Activated CD8-positive, alpha-beta memory T cell treated with anti-CD3 and anti-CD28 coated beads for 24 hours (primary cell): ENCODE measurements around the gene INKA2.
A peak's percentile ranks its signal among the peaks of the same experiment; 100 is the strongest.

Source experiments
- DNase-seq: peaks from one replicate; pipeline ENCODE4 v3.0.0-alpha.2; 2020

INKA2 gene

DNA sequence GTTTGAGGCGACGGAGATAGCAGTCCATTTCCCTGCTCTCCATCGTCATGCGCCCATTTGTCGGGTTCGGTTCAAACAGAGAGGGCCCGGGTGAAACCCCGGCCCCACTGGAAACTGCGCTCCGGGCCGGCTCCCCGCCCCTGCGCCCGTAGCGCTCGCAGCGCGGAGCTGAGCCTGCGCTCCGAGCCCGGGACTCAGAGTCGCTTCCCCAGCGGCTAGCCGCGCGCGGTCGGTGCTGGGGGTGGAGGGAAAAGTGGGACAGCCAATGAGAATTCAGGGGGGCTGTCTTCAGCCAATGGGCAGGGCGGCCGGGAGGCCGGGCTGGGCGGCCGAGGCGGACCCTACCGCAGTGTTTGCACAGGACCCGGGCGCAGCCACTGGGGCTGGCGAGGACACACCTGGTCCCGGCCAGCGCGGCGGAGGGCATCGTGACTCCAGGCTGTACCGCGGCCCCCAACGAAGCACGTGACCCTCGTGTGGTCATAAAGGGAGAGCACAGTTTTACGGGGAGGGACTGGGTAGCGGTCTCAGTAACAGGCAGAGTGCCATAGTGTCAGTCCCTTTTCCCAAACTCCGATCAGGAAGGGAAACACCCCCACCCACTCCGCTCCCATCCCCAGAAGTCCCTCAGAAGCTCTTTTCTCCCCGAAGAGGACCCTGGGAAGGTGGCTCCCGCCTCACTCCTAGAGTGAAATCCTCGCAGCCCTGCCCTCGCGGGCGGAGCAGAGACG, at the start of gene INKA2:
TSS of gene INKA2 (minus strand) at position 202 of the 731 bp plus-strand sequence. CDS start at position 49, 153 bp downstream.
- peak; percentile 92 for DNase-seq

- no peak for DNase-seq
These were observed 47.5 kb upstream of the INKA2 start for GRCh38 chr1:111786669-111787207.

- DNase-seq = no peak
These were observed 45.2 kb upstream of the INKA2 start for GRCh38 chr1:111784273-111784901.

DNA sequence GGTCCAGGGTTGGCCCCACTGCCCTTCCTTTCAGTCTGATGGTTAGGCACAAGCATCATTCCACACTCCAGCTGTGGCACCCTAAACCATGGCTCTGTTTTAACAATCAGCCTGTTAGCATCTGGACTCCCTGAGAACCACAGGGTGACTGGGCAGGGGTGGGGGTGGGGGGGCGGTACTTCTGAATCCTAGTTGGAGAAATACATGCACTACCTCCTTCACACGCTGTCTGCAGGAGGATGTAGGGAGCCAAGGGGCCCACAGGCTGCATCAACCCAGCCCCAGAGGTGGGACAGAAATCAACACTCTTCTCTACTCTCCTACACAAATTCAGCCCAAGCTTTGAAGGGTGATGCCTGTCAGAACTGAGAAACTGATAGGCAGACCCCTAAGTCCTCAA, 40.4 kb upstream of the INKA2 start:
- no peak for DNase-seq

GRCh38 chr1:111778541-111779051, 39.4 kb upstream of the INKA2 start:
- DNase-seq = no peak

DNA sequence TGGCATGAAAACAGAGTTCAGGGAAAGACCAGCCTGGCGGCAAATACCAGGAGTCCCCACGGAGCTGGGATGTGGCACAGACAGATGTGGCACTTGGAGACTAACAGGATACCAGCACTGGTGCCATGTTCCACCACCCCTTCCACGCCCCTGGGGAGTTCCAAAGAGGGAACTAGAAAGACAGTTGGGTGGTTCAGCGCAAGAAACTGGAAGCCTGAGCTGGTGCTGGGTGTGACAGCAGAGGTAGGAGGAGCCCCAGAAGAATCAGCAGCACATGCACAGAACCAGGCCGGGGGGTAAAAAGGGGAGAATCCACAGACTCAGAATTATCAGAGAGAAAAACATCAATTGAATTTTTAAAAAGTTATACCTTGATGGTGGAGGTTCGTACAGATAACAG, 38.9 kb upstream of the INKA2 start:
- DNase-seq = no peak

DNA sequence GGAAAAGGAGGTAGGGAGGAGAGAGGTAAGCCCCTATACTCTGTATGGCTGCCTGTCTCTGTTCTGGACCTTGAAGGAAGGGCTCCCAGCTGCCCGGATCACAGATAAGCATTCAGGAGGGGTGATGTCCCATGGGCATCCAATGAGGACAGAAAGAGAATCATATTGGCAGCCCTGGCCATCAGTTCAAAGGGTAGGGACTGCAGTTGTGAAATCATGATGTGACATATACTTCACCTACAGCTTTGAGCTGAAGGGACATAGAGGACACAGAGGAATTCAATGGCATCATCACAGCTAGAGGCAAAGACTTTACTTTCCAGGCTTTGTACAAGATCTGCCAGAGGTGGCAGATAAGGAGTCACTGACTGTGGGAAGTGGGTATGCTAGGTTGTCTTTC, 38.1 kb upstream of the INKA2 start:
- DNase-seq = no peak

GRCh38 chr1:111776861-111777260, 37.7 kb upstream of the INKA2 start:
- no peak for DNase-seq

DNA sequence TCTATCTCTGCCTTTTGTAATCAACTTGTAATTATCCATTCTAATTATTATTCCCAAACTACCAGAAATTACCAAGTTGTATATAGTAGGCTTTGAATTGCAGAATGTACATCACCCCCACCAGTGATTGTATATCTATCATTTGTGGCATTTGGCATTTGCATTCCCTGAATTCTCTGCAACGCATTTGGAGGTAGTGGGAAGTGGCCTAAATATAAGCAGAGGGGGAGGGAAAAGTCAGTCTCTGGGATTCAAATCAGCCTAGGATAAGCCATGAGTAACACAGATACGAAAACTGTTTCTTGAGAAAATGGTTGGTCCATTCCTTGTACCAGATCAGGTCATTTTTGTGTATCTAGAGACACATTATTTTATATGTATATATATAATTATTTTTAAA, 37.2 kb upstream of the INKA2 start:
- DNase-seq = no peak

GRCh38 chr1:111775966-111776365, 36.8 kb upstream of the INKA2 start:
- DNase-seq = no peak

DNA sequence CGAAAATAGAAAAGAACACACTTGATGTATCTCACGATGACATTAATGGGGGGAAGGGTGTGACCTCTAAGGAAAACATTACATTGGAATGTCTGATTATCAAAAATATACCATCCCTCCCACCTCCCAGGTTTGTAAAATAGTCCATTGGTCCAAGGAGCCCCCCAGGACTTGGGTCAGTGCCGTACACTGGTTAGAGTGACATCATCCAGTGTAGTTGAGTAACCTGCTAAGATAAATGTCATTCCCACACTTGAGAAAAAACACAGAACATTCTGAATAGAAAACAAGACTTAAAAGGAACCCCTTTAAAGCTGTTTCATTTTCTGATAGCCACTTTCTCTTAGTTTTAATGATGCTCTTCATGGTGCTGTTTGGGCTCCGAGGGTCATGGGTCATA, 31.7 kb upstream of the INKA2 start:
- no peak for DNase-seq

DNA sequence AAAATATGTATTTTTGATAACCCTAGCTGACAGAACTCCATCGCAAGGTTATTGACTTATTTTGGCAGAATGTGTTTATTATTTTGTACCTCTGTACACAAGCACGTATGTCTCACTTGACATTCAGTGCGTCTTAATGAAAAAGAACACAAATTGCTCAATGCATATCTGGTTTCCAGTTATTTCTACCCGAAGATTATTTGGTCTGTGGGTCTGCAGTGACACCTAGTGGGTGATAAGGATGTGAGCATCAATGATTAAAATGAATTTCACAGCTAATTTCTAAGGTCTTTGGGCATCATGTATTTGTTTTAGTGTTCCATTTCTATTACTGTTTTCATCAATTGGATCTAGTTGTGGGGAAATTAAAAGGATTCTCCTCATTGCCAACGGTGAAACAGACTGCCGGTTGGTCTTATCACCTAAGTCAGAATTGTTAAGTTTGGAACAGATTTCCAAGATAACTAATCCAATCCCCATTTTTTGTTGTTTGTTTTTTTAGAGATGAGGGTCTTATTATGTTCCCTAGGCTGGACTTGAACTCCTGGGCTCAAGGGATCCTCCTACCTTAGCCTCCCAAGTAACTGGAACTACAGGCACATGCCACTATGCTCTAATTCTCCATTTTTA, 30.4 kb upstream of the INKA2 start:
- DNase-seq = no peak

DNA sequence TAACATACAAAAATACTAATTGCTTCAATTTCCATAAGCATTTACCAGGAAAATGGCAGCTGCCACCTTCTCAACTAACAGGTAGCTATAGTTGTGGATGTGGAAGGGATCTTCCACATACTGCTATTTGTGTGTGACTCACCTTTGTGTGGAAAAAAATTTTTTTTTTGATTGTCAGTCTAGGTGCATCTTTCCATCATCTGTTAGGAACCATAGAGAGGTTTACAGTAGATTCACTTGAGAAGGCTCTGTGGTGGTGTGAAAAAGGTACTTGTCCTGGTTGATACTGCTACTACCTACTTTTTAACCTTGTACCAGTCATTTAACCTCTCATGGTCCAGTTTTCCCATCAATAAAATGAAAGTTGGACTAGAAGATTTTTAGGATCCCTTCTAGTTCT, 29.4 kb upstream of the INKA2 start:
- no peak for DNase-seq

DNA sequence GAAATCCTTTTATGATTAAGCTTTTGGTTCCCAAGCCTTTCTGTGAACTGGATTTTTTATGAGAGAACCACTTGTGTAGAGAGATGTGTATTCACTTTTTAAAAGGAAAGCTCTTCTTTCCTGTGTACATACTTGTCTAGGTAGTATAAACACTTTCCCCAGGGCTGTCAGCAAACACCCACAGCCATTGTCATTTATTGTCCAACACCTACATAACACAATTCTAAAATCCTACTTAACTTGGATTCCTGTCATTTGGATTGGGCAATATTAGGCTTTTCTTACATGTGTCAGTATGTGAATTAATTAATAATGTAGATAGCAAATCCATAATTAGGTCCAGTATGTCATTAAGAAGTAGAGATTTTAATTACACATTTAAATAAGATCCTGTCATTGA, 28.8 kb upstream of the INKA2 start:
- no peak for DNase-seq

- no peak for DNase-seq
These were observed 23.1 kb upstream of the INKA2 start for GRCh38 chr1:111762332-111762731.

- DNase-seq = no peak
These were observed 22.5 kb upstream of the INKA2 start for GRCh38 chr1:111761717-111762116.

- no peak for DNase-seq
These were observed 19.2 kb upstream of the INKA2 start for GRCh38 chr1:111758373-111758772.

DNA sequence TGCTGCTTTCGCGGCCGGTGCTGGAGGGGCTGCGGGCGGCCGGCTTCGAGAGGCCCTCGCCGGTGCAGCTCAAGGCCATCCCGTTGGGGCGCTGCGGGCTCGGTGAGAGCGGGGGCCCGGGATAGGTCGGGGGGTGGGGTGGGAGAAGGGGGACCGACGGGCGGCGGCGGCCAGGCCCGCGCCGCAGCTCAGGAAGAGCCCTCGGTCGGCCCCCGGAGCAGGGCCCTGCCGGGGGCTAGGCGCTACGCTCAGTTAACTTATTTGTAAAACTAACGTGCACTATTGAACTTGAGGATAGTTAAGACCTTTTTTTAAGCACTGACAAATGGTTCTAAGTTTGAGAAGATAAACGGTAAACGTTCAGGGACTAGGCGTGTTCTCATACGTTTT, 16.9 kb upstream of the INKA2 start:
- no peak for DNase-seq

GRCh38 chr1:111755331-111756123, 16.3 kb upstream of the INKA2 start, which contains the start of gene DDX20:
Gene DDX20 (plus strand): TSS chr1:111755901. CDS start chr1:111755925, 24 bp downstream.
- DNase-seq = peak; percentile 96

DNA sequence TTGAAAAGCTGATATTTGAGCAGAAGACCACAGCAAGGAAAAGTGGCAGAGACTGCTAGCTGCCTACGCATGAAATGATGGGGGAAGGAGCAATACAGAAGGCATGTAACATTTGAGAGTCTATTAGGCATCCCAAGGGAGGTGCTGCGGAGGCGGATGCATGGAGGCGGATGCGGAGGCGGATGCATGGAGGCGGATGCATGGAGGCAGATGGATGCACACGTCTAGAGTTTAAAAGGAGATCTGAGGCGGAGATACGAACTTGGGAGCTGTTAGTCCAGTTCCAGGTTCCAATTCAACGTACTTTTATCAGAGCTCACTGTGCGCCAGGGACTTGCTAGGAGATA, 15.8 kb upstream of the INKA2 start:
- DNase-seq = no peak

DNA sequence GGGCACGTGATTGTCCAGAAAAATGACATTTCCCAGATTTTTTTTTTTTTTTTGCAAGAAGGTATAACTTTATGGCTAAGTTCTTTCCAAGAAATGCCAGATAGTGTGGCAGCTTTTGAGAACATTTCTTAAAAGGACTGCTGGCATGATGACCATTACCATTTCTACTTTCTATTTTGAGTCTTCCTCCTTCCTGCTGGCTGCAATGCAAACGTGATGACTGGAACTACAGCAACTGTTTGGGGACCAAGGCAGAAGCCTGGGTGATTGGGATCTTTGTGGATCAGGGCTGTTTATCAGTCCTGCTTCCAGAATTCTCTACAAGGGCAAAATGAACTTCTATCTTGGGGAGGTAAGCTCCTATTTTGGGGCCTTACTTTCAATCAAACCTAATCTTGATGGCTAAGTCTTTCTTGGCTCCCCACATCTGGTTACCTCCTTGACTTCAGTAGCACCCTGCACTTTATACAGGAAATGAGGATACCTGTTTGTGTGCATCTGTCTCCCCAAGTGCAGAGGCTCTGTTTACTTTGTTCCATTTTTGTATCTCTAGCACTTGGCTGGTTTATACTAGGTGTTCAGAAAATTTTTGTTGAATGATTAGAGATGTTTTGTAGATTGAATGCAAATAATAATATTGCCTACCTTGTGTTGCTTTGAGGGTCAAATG, 12.8 kb upstream of the INKA2 start:
- no peak for DNase-seq

GRCh38 chr1:111750856-111751255, 11.7 kb upstream of the INKA2 start:
- DNase-seq = peak; percentile 38
